AG10803 (cell line): Measurements from ENCODE around the gene RB1.
A peak's percentile ranks its signal among the peaks of the same experiment; 100 is the strongest.

Experiments used
- DNase-seq: peaks from one replicate; pipeline ENCODE4 v3.0.0; 2010; ENCODE audit warnings: low read depth
- H3K4me3 ChIP-seq: 2 replicates; pipeline ENCODE4 v1.5.1; 2011; ENCODE audit warnings: mild to moderate bottlenecking, low read length, control low read depth
- TF ChIP-seq, protein P1 (sequence below): conservative IDR thresholded peaks from 2 replicates; pipeline ENCODE4 v1.5.1; 2011; ENCODE audit warnings: mild to moderate bottlenecking, low read length, control low read depth, inconsistent platforms

RB1 gene

GRCh38 chr13:48303359-48304142 is at the start of gene RB1:
TSS of gene RB1 (plus strand) at chr13:48303751. CDS start at chr13:48303913, 162 bp downstream.
- peak within 1 kb of the TSS; percentile 74 for H3K4me3 ChIP-seq
- TF ChIP-seq, protein P1, sequence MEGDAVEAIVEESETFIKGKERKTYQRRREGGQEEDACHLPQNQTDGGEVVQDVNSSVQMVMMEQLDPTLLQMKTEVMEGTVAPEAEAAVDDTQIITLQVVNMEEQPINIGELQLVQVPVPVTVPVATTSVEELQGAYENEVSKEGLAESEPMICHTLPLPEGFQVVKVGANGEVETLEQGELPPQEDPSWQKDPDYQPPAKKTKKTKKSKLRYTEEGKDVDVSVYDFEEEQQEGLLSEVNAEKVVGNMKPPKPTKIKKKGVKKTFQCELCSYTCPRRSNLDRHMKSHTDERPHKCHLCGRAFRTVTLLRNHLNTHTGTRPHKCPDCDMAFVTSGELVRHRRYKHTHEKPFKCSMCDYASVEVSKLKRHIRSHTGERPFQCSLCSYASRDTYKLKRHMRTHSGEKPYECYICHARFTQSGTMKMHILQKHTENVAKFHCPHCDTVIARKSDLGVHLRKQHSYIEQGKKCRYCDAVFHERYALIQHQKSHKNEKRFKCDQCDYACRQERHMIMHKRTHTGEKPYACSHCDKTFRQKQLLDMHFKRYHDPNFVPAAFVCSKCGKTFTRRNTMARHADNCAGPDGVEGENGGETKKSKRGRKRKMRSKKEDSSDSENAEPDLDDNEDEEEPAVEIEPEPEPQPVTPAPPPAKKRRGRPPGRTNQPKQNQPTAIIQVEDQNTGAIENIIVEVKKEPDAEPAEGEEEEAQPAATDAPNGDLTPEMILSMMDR = no peak

GRCh38 chr13:48253849-48254248 is 49.7 kb upstream of the RB1 start:
- TF ChIP-seq, protein P1 = no peak
- H3K4me3 ChIP-seq = no peak overlapping the region
- no peak for DNase-seq

More at GRCh38 chr13:48303359-48304142, at the start of gene RB1:
- peak; percentile 89 for DNase-seq

DNA sequence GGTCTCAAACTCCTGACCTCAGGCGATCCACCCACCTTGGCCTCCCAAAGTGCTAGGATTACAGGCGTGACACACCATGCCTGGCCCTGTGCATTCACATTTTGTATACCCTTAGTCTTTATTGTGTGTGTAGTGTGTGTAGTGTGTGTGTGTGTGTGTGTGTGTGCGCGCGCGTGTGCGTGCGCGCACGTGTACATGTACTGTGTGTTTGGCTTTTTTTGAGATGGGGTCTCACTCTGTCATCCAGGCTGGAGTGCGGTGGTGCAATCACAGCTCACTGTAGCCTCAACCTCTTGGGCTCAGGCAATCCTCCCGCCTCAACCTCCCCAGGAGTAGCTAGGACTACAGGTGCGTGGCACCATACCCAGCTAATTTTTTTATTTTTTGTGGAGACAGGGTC is 48.5 kb upstream of the RB1 start:
- H3K4me3 ChIP-seq = no peak overlapping the region
- TF ChIP-seq, protein P1 = no peak

DNA sequence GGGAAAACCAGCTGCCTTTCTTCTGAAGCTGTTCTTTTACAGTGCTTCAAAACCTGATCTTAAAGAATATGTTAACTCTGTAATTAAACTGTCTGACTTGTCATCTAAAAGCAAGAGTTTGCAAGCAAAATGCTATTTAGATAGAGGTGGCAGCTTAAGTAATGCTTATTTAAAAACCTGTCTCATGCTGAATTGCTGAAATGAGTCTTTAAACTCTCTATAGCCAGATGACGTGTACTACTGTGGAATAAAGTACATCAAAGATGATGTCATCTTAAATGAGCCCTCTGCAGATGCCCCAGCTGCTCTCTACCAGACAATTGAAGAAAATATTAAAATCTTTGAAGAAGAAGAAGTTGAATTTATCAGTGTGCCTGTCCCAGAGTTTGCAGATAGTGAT is 47.6 kb upstream of the RB1 start:
- TF ChIP-seq, protein P1 = no peak
- DNase-seq = no peak

More for the DNA sequence above, 48.5 kb upstream of the RB1 start:
- DNase-seq = no peak

DNA sequence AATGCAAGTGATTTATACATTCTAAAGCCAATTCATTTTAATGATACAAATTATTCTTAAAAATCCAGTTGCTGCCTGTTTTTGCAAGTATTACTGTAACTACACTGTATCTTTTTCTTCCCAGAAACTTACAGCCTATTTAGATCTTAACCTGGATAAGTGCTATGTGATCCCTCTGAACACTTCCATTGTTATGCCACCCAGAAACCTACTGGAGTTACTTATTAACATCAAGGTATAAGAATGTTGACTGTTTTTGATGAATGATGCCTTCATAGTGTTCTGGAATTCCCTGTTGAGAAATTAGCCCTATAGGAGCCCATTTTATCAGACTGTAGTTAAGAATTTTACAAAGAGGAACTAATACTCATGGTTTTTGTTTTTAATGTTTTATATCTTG is 45.5 kb upstream of the RB1 start:
- no peak for DNase-seq
- TF ChIP-seq, protein P1 = no peak
- H3K4me3 ChIP-seq = no peak overlapping the region

More for the DNA sequence above, 47.6 kb upstream of the RB1 start:
- no peak overlapping the region for H3K4me3 ChIP-seq

DNA sequence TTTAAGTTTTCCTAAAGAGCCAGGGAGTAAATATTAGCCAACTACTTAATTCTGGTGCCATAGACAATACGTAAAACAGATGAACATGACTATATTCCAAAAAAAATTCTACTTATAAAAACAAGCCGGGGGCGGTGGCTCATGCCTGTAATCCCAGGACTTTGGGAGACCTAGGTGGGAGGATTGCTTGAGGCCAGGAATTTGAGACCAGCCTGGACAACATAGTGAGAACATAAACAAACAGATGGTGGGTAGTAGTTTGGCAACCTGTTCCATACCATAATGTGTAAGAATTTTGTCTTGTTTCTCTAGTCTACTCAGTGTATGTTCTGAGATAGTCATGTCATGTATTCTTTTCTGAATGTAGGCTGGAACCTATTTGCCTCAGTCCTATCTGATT is 45.1 kb upstream of the RB1 start:
- TF ChIP-seq, protein P1 = no peak
- H3K4me3 ChIP-seq = no peak overlapping the region
- no peak for DNase-seq

- DNase-seq = no peak
- no peak overlapping the region for H3K4me3 ChIP-seq
- TF ChIP-seq, protein P1 = no peak
Observed at GRCh38 chr13:48260970-48261369, 42.6 kb upstream of the RB1 start.
